Peyer's patch (tissue), 4 donors: Measurements from ENCODE around the gene LMBR1L. TPM values are rescaled to one million over a fixed set of nuclear protein-coding genes. Genes with fewer than 3 reads are reported as not detected.

Experiments
- DNase-seq, 3 donors: peaks; one replicate each; pipeline ENCODE4 v3.0.0-alpha.2; 2017 to 2019
- H3K27ac ChIP-seq, 4 donors: fragments of 200-600 bp; sonication (generic); one replicate each; pipeline ENCODE4 v1.5.1; 2016 to 2019
- H3K27me3 ChIP-seq, 2 donors: fragments of 200-600 bp; sonication (generic); one replicate each; pipeline ENCODE4 v1.5.1; 2019
- H3K36me3 ChIP-seq, 3 donors: fragments of 200-600 bp; sonication (generic); one replicate each; pipeline ENCODE4 v1.5.1; 2016 to 2019
- H3K4me1 ChIP-seq, 4 donors: fragments of 200-600 bp; sonication (generic); one replicate each; pipeline ENCODE4 v1.5.1; 2016 to 2019
- H3K4me3 ChIP-seq, 4 donors: fragments of 200-600 bp; sonication (generic); 1 replicate in 3 of 4; 2 replicates in 1 of 4; pipeline ENCODE4 v1.5.1; 2016 to 2019; ENCODE audit warnings: mild to moderate bottlenecking in 1 of 4
- H3K9me3 ChIP-seq, 4 donors: fragments of 200-600 bp; sonication (generic); one replicate each; pipeline ENCODE4 v1.5.1; 2016 to 2019; ENCODE audit warnings: mild to moderate bottlenecking in 1 of 4
- CTCF ChIP-seq, 6 experiments: fragments of 450-650 bp in 4 of 6; fragments of 200-600 bp in 2 of 6; sonication (generic) in 1 of 6; IDR thresholded peaks; one replicate each; pipeline ENCODE4 v1.5.1; 2017 to 2019; ENCODE audit warnings: antibody characterized with exemption in 6 of 6, mild to moderate bottlenecking in 3 of 6, moderate library complexity in 1 of 6
- POLR2A ChIP-seq, 2 donors: fragments of 450-650 bp; IDR thresholded peaks; one replicate each; pipeline ENCODE4 v1.5.1; 2017; ENCODE audit warnings: antibody characterized with exemption in 2 of 2, mild to moderate bottlenecking in 2 of 2, moderate library complexity in 2 of 2
- total RNA-seq, 4 donors: library from RNA; depleted of rRNA; stranded (reverse); fragments of >200 nt; gene quantifications; one replicate each; pipeline ENCODE4 v1.1.0, GENCODE V29; 2016

LMBR1L gene
- total RNA-seq, 4 donors from 2014 or later, result 34.7 to 93.7 (median 84.7) TPM

- peaks cover 0 to 39% (median 25%) of the 10 kb centered on the region in 4 donors for H3K4me1 ChIP-seq
Observed at GRCh38 chr12:49055978-49056754, 54.5 kb downstream of the LMBR1L start.

GRCh38 chr12:49055092-49055491, 55.6 kb downstream of the LMBR1L start:
- no peak overlapping the region for H3K27ac ChIP-seq
- H3K27me3 ChIP-seq, result no peaks in the 10 kb centered on the region
- DNase-seq, result no peak
- H3K4me3 ChIP-seq, result no peak overlapping the region
- H3K9me3 ChIP-seq, result no peaks in the 10 kb centered on the region
- H3K36me3 ChIP-seq, result peaks cover 0 to 51% (median 0%) of the 10 kb centered on the region in 3 donors
- peaks cover 0 to 38% (median 25%) of the 10 kb centered on the region in 4 donors for H3K4me1 ChIP-seq
- TF ChIP-seq CTCF (IDR thresholded peaks at IDR 0.05) (no peak), POLR2A (IDR thresholded peaks at IDR 0.05) (no peak)

More at GRCh38 chr12:49055978-49056754, 54.5 kb downstream of the LMBR1L start:
- TF ChIP-seq POLR2A (IDR thresholded peaks at IDR 0.05) (no peak), CTCF (IDR thresholded peaks at IDR 0.05) (no peak)
- peak overlapping the region in 2 of 4 donors; percentile 25 to 27 for H3K27ac ChIP-seq
- H3K36me3 ChIP-seq, result peaks cover 0 to 40% (median 0%) of the 10 kb centered on the region in 3 donors
- H3K27me3 ChIP-seq, result no peaks in the 10 kb centered on the region
- DNase-seq, result peak in 2 of 3 donors; percentile 66 to 89
- peak overlapping the region in 1 of 4 donors; percentile 93 for H3K4me3 ChIP-seq
- H3K9me3 ChIP-seq, result no peaks in the 10 kb centered on the region

- peaks cover 0 to 56% (median under 1%) of the 10 kb centered on the region in 3 donors for H3K36me3 ChIP-seq
- H3K27me3 ChIP-seq, result no peaks in the 10 kb centered on the region
- no peak for TF ChIP-seq CTCF (IDR thresholded peaks at IDR 0.05)
- no peak for TF ChIP-seq POLR2A (IDR thresholded peaks at IDR 0.05)
- no peak for DNase-seq
- H3K27ac ChIP-seq, result no peak overlapping the region
- H3K9me3 ChIP-seq, result no peaks in the 10 kb centered on the region
- no peak overlapping the region for H3K4me3 ChIP-seq
- peaks cover 0 to 38% (median 25%) of the 10 kb centered on the region in 4 donors for H3K4me1 ChIP-seq
Observed at GRCh38 chr12:49054524-49054923, 56.1 kb downstream of the LMBR1L start.

- Histone ChIP-seq H3K27ac (no peak overlapping the region), H3K27me3 (no peaks in the 10 kb centered on the region), H3K36me3 (peaks cover 0 to 60% (median 2%) of the 10 kb centered on the region in 3 donors), H3K9me3 (no peaks in the 10 kb centered on the region), H3K4me1 (peaks cover 0 to 38% (median 23%) of the 10 kb centered on the region in 4 donors), H3K4me3 (no peak overlapping the region)
- TF ChIP-seq POLR2A (IDR thresholded peaks at IDR 0.05) (no peak), CTCF (IDR thresholded peaks at IDR 0.05) (no peak)
- DNase-seq, result no peak
Observed at GRCh38 chr12:49054096-49054495, 56.6 kb downstream of the LMBR1L start.

- Histone ChIP-seq H3K27ac (no peak overlapping the region), H3K9me3 (no peaks in the 10 kb centered on the region), H3K27me3 (no peaks in the 10 kb centered on the region), H3K36me3 (peaks cover 0 to 75% (median 2%) of the 10 kb centered on the region in 3 donors), H3K4me3 (no peak overlapping the region), H3K4me1 (peaks cover 0 to 26% (median 18%) of the 10 kb centered on the region in 4 donors)
- DNase-seq, result no peak
- TF ChIP-seq POLR2A (IDR thresholded peaks at IDR 0.05) (no peak), CTCF (IDR thresholded peaks at IDR 0.05) (no peak)
Observed at GRCh38 chr12:49052451-49053208, 58.0 kb downstream of the LMBR1L start.
